ENCODE measurements around the gene RPSA.
"Not testable (repeated sequence)": the region's sequence is repeated elsewhere in the genome, so short reads cannot be mapped to it uniquely, and the experiment has no call there.

RPSA gene

GRCh38 chr3:39454591-39455217 lies 48.2 kb downstream of the RPSA start:
- no peak for DNase-seq (ENCODE audit: low spot score)

DNA sequence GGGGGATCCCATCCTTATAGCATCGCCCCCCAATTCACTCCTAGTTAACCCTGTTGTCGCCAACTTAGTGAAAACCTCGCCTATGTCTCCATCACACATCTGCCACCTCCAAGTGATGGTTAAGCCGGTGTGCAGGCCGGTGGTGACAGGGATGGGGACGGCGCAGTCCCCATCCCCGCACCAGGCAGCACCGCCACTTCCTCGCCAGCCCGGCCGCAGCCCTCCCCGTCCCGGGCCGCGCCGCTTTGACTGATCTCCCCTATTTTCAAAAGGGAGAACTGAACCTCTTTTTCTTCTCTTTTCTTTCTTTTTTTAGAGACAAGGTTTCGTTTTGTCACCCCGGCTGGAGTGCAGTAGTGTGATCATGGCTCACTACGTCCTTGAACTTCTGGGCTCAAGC lies 49.6 kb downstream of the RPSA start:
- no peak for DNase-seq (ENCODE audit: low spot score)

- DNase-seq (ENCODE audit: low spot score), result no peak
These were observed 50.8 kb downstream of the RPSA start for GRCh38 chr3:39457361-39457760.

GRCh38 chr3:39458579-39458978 lies 52.1 kb downstream of the RPSA start:
- not testable (repeated sequence) for DNase-seq (ENCODE audit: low spot score)

DNA sequence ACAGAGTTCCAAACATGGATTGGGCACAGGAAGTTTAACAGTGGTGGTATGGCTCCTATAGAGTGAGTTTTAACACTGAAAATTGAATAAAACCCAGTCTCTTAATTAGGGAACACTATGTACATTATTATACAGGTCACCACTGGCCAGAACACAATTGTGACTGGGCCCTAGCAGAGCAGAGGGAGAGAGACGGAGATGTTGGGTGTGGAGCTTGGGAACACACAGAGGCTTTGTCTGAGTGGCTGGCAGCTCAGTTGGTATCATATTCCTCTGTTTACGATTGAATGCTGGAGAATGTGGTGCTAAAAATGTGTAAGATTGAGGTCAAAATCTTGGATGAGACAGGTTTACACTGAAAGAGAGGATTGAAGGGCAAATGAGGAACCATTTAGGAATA lies 54.2 kb downstream of the RPSA start:
- no peak for DNase-seq (ENCODE audit: low spot score)

Data from left forelimb (tissue), 1 donor.